T1000 (cell line): ENCODE measurements around the gene DIP2B.
"Not testable (repeated sequence)": the region's sequence is repeated elsewhere in the genome, so short reads cannot be mapped to it uniquely, and the experiment has no call there.

Experiments used
- DNase-seq: peaks from one replicate; lab custom pipeline; 2025; ENCODE audit warnings: mixed read lengths; lab: John Stamatoyannopoulos, UW

Gene DIP2B

DNA sequence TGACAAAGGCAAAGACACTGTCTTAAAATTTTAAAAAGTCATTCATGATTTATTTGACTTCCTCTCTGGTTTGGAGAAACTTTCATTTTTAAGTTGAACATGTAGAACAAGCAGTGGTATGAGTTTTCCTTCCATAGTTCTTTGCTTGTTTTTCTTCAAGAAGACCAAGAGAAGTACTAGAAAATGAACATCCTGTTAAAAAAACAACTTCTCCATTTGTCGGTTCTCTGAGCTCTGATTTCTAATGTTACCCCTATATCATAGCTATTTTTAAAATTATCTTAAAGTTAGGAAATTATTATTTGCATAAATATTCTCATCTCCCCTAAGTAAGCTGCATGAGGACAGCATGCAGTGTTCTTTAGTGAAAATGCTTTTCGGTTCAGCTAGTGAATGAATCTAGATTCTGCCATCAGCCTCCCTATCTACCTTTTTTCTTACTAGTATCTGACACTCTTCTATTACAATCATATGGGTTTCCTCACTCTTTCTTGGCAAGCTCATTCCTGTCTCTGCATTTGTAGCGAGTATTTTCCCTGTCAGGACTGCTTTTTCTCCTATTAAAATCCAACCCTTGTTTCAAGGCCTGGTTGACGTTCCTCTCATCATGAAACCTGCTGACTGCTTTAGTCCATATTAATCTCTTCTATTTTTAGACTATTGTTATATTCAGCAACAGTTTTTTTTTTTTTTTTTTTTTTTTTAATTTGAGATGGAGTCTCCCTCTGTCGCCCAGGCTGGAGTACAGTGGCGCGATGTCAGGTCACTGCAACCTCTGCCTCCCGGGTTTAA, 15.8 kb downstream of the DIP2B start:
- no peak for DNase-seq

DNA sequence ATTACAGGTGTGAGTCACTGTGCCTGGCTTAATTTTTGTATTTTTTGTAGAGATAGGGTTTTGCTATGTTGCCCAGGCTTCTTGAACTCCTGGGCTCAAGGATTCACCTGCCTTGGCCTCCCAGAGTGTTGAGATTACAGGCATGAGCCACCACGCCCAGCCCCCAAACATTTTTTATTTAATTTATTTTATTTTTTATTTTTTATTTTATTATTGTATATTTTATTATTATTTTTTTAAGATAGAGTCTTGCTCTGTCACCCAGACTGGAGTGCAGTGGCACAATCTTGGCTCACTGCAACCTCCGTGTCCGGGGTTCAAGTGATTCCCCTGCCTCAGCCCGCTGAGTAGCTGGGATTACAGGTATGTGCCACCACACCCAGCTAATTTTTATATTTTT, 17.0 kb downstream of the DIP2B start:
- DNase-seq: not testable (repeated sequence)

DNA sequence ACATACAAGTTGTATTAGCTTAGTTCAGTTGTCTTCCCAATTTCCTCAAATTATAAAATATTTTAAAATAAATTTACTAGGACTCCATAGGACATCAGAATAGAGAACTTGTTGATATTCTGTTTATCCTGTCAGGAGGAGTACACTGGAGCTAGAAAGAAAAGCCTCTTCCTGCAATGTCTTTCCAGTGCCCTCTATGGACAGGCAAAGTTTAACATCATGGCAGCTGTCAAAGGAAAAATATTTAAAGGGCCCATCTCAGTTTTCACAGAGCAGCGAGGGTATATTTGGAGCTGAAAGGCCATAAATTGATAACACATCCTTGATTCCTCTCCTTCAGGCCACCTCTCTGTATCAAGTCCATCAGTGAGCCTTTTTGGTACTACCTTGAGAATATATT, 19.0 kb downstream of the DIP2B start:
- no peak for DNase-seq

DNA sequence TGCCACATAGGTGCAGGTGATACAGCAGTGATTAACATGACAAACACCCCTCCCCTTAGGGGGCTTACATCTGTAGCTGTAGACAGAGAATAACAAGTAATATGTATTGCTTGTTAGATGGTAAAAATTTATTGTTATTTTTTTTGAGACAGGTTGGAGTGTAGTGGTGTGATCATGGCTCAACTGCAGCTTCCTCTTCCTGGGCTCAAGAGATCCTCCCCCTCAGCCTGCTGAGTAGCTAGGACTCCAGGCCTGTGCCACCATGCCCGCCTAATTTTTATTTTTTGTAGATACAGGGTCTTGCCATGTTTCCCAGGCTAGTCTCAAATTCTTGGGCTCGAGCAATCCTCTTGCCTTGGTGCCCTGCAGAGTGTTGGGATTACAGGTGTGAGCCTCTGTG, 19.8 kb downstream of the DIP2B start:
- DNase-seq: no peak

DNA sequence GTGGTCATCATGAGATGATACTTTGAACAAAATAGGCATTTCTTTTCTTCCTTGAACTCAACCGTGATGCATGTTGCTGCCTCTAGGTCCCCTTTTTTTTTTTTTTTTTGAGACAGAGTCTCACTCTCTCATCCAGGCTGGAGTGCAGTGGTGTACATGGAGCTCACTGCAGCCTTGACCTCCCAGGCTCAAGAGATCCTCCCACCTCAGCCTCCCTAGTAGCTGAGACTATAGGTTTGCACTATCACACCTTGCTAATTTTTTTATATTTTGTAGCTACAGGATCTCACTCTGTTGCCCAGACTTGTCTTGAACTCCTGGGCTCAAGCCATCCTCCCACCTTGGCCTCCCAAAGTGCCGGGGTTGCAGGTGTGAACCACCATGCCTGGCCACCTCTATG, 20.6 kb downstream of the DIP2B start:
- no peak for DNase-seq

DNA sequence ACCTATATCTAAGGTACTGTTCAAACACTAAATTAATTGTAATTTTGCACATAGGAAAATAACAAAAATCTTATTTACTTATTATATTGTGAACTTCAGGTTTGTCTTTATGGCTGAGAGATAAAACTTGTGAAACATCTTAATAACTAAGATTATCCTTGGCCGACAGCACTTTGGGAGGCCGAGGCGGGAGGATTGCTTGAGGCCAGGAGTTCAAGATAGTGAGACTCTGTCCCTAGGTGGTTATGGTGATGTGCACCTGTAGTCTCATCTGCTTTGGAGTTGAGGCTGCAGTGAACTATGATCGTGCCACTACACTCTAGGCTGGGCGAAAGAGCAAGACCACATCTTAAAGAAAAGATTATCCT, 22.6 kb downstream of the DIP2B start:
- no peak for DNase-seq

DNA sequence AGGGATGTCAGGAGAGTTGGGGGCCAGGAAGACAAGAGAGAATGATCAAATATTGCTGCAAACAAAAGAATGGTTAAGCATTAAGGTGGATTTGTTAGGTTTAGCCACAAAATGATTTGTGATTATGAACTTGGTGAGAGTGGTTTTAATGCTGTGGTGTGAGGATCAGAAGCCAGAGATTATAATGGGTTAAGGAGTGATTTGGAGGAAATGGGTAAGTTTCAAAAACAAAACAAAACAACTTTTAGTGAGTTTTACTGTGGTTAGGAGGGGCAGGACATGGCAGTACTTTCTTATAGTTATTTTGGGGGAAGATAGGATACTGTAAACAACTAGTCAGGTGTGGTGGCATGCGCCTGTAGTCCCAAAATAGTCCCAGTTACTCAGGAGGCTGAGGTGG, 24.0 kb downstream of the DIP2B start:
- DNase-seq: no peak

DNA sequence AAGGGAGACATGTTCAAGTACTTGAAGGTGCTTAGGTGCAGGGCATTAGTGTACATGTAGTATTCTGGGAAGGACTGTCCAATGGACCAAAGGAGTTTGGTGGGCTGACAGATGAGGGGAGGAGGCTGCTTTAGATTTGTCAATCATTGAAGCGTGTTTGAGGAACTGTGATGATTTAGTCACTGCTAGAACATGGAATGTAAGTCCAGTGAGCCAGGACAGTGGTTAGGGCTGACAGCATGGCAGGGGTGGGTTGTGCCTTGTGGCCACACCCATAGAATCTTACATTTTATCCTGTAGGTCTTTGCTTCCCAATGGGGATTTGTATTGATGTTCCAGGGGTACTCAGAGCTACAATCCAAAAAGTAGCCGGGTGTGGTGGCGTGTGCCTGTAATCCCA, 24.6 kb downstream of the DIP2B start:
- no peak for DNase-seq

DNA sequence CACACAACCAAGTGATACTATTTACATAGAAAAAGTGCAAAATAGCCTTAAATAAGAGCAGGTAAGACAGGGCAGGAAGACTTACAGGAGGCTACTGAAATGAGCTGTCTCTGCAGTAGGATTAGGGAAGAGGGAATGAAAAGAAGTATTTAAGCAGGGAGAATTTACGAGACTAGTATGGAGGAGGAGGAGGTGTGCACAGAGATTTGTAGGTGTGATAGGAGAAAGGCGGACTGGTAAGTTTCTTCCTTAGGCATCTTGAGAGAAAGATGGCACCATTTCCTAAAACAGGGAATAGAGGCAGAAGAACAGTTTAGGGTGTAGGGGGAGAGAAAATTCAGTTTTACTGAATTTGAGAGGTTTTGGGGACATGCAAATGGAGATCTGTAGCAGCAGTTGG, 25.7 kb downstream of the DIP2B start:
- no peak for DNase-seq

DNA sequence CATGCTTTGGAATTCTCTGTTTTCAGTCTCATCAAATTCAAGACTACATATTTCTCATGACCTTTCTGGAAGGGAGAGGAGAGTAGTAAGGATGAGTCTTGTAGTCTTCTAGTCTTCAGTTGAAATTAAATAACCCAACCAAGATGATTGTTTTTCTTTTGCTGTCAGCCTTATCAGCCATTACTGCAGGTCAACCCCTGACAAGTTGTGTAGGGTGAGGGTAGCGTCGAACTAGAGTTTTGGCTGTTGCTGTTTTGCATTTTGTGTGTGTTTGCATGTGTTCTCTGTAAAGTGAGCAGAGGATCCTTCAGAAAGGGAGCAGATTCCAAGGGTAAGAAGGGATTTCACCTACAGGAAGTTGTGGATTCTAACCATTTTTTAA, 28.4 kb downstream of the DIP2B start:
- no peak for DNase-seq

DNA sequence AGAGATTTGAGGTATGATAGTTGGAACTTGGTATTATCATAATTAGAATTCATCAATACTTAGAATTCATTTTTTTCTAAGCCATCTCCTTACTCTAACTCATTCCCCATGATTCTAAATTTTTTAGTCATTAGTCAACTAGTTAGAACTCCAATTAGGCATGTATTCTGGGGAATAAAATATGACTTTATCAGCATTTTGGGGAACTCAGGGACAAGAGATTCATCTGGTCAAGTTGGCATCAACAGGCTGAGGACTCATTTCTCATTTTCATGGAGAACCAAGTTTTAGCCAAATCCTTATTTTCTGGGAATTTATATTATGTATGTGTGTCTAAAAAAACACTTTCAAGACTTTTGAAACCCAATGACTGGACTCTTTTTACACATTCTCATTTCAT, 29.2 kb downstream of the DIP2B start:
- no peak for DNase-seq

DNA sequence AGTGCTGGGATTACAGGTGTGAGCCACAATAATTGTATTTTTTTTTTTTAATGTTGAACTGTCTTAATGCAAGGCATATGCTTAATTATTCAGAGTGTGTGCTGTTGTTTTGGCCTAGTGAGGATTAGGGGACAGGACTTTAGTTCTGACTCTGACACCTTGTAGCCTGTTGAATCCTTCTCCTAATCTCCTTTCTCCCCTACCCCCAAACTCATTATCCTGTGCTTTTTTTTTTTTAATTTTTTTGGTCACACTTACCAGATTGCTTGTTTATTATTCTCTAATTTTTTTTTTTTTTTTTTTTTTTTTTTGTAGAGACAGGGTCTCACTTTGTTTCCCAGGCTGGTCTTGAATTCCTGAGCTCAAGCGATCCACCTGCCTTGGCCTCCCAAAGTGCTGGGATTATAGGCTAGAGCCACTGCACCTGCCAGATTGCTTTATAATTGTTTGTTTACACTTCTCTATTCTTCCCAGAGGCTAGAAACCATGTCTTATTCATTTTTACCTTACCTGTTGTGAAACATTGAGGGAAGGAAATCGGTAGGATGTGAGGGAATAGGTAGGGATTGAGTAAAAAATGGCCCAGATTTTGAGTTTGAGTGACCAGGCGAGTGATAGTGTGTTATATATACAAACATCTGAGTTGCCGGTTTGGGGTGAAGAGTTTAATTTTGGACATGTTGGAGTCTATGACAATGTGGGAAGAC, 32.2 kb downstream of the DIP2B start:
- DNase-seq: no peak

DNA sequence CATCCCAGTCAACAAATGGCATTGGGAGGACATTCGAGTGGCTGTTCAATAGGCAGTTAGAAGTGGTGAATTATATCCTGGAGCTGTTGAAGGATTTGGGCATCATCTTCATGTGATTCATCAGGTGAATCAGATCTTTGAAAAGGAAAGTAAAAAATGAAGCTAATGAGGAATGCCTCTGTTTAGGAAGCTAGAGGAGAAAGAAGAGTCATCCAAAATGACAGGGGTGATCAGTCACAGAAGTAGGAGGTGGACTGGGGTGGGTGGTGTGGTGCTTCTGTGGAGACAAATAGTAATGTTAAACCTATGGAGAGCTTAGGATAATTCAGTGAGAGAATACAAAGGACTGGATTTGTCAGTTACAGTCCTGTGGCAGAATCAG, 32.7 kb downstream of the DIP2B start:
- no peak for DNase-seq

DNA sequence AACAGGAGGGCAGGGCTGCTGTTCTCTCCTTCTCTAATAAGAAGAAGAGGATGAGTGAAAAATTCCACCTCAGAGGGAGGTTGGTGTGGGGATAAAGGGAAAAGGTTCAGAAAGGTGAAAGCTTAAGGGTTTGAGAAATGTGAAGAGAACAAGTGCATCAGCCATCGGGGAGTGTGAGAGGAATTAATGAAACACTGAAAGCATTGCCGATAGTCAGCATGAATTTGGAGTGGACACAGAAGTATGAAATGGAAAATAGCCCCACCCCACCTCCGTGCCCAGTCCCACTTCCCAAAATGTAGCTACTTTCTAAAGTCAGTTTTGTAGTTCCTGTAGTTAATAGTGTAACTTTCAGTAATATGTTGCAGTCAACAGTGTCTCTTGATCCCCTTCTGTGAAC, 33.4 kb downstream of the DIP2B start:
- no peak for DNase-seq

DNA sequence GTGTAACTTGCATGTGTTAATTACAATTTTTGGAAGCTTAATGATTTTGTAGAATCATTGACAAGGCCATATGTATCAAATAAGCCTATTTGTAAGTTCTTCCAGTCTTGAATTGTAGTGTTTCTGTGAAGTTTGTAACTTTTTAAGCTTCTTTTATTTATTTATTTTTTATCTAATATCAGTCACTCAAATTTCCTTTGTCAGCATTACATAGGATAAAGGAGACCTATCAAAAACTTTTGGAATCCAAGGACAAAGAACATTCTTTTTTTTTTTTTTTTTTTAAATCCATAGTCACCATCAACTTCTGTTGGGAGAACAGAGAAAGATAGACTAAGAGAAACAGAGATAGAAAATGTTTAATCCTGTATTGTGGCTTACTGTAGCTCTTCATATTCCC, 36.4 kb downstream of the DIP2B start:
- DNase-seq: no peak

DNA sequence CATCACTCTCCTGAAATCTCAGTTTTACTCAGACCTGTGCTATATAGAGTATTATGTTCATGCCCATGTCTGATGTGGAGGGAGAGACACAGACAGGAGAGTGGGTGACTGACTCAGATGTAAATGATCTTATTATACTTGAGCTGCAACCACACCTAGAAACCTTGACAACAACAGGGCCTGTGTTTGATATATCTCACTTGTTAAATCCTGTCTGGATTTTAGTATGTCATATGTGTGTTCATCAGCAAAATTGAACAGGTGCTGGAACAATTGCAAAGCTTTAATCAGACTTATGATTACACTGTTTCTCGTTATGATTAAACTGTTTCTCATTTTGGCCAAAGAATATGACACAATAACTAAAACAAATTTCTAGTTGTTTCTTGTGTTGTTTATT, 37.7 kb downstream of the DIP2B start:
- no peak for DNase-seq

DNA sequence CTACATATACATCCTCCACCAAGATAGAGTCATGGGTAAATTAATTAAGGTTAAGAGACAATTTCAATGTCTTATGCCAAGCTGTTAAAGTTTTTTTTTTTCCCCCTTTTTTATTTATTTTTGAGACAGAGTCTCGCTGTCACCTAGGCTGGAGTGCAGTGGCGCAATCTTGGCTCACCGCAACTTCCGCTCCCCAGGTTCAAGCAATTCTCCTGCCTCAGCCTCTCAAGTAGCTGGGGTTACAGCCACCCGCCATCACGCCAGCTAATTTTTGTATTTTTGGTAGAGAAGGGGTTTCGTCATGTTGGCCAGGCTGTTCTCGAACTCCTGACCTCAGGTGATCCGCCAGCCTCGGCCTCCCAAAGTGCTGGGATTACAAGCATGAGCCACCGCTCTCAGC, 38.4 kb downstream of the DIP2B start:
- DNase-seq: not testable (repeated sequence)

DNA sequence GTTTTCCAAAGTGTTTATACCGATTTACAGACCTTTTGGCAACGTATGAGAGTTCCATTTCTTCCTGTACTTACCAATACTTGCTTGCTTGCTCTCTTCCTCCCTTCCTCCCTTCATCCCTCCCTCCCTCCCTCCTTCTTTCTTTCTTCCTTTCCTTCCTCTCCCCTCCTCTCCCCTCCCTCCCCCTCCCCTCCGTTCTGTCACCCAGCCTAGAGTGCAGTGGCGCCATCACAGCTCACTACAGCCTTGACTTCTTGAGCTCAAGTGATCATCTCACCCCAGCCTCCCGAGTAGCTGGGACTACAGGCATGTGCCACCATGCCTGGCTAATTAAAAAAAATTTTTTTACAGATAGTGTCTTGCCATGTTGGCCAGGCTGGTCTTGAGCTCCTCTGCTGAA, 40.4 kb downstream of the DIP2B start:
- DNase-seq: no peak

DNA sequence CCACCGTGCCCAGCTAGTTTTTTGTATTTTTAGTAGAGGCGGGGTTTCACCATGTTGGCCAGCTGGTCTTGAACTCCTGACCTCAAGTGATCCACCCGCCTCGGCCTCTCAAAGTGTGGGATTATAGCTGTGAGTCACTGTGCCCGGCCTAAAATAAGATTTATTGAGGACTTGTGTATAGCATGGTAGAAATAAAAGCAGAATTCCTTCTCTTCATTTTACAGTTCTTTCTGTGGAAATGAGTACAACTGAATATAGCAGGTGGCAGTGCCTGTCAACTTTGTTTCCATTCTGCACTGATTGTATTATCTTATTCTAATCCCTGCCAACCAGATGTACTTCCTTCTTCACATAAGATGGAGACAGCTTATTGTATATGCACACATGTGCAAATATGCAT, 41.0 kb downstream of the DIP2B start:
- no peak for DNase-seq

DNA sequence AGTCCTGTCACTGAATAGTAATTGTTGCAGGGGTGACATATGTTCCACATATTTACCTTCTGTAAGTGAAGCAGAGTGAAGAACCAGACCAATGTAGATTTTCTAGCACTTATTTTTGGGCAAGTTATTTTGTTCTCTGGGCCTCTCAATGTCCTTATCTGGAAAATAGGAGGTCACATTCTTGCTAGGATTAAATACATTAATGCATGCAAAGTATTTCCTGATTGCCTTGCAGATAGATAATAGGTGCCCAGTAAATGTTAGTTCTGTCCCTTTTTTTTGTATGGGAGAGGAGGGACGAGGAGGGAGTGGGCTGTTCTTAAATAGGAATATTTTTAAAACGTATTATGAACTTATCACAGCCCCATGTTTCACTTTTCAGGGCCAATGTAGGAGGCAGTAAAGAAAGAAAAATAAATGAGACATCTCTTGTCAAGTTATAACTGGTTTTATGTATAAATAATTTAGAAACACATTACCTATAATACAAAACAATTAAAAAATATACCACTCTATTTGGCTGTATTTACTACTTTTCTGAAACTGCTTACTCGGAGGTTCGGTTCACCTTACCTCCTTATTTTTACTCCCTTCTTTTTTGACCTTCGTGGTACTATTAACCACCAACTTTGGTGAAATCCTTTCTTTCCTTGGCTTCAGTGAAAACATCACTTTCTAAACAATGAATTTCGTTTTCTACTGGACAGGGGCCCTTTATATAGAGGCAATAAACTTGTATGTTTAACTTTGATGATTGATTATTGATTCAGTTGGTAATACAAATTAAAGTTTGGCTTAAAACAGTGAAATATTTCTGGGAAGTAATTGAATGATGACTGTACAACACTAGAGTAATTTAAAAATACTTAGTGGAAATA, 41.9 kb downstream of the DIP2B start:
- no peak for DNase-seq

DNA sequence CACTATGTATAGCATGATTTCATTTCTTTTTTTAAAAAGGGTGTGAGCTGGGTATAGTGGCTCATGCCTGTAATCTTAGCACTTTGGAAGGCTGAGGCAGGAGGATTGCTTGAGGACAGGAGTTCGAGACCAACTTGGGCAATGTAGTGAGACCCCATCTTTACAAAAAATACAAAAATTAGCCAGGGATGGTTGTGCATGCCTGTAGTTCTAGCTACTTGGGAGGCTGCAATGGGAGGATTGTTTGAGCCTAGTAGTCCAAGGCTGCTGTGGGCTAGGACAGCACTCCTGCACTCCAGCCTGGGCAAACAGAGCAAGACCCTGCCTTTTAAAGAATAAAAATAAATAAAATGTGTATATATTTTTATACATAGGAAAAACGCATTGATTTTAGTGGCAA, 43.0 kb downstream of the DIP2B start:
- no peak for DNase-seq

DNA sequence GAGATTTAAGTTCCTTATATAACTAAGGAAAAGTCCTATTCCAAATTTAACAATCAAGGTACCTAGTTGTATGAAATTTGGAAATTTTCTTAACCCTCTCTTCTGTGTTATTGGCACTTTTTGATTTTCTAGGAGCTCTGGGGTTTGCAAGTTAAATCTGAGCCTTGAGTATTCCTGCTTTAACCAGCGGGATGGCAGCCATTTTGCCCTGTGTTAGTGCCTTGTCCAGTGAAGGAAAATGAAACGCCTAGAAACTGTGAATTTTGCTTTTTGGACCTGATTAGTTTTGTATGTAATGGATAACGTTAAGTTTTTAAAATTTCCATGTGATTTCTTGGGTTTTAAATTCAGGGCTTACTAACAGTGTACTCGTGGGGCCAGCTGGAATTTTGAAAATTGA, 45.1 kb downstream of the DIP2B start:
- DNase-seq: no peak
